ENCODE measurements around the gene ME1.

GRCh38 chr6:83247471-83247870 lies 183.4 kb downstream of the ME1 start:
- no peak for TF ChIP-seq CTCF (tag by site-specific recombination; IDR thresholded peaks at IDR 0.05)
- no peak for TF ChIP-seq ZNF133 (tag by site-specific recombination; IDR thresholded peaks at IDR 0.05)
- TF ChIP-seq HOXD13 (CRISPR knock-in tag; IDR thresholded peaks at IDR 0.05; ENCODE audit: borderline replicate concordance), result no peak
